ENCODE measurements around the gene AGBL2. TPM values are rescaled to one million over a fixed set of nuclear protein-coding genes. Genes with fewer than 3 reads are reported as not detected.

AGBL2 gene
- polyA plus RNA-seq, 1 donor from 2014 or later, result not detected

DNA sequence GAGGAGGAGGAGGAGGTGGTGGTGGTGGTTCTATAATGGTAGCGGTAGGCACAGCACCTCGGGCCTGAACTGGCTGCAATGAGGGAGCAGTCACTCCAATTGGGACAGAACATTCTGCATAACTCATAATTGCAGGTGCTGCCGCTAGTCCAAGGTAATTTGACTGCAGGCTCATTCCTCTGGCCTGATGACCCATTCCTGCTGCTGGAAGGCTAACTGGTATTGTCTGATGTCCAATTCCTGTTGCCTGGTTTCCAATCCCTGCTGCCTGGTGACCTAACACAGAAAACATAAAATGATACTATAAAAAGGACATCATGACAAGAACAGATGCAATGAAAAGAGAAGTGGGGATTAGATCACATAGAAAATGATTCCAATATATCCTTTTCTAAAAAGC is 7.9 kb upstream of the AGBL2 start:
- Histone ChIP-seq H3K27me3 (ENCODE audit: insufficient read depth, low read depth, low read length) (no peaks in the 10 kb centered on the region), H3K36me3 (ENCODE audit: insufficient read depth, low read length) (peaks cover 6% of the 10 kb centered on the region), H3K9me2 (ENCODE audit: insufficient read depth, low read length) (no peaks in the 10 kb centered on the region), H2AFZ (ENCODE audit: low read depth, low read length) (no peak overlapping the region), H3K79me2 (replicated peaks; ENCODE audit: insufficient read depth, low read length) (no peaks in the 10 kb centered on the region), H4K20me1 (ENCODE audit: insufficient read depth) (no peaks in the 10 kb centered on the region), H3K9ac (ENCODE audit: low read length) (no peak overlapping the region), H3K4me2 (ENCODE audit: low read length) (no peak overlapping the region), H3K27ac (ENCODE audit: low read length) (no peak overlapping the region), H3K4me3 (ENCODE audit: low read length) (no peak overlapping the region), H3F3A (ENCODE audit: insufficient read depth, low read length, poor library complexity, severe bottlenecking) (no peaks in the 10 kb centered on the region), H3K9me3 (ENCODE audit: low read length) (no peaks in the 10 kb centered on the region)
- TF ChIP-seq RAD21 (conservative IDR thresholded peaks at IDR 0.05) (no peak), TAF1 (IDR thresholded peaks at IDR 0.05; ENCODE audit: low read depth) (no peak), EP300 (conservative IDR thresholded peaks at IDR 0.05; ENCODE audit: poor library complexity, severe bottlenecking) (no peak), SMC3 (conservative IDR thresholded peaks at IDR 0.05; ENCODE audit: poor library complexity) (no peak), POLR2AphosphoS5 (IDR thresholded peaks at IDR 0.05) (no peak), MXI1 (conservative IDR thresholded peaks at IDR 0.05; ENCODE audit: poor library complexity, severe bottlenecking) (no peak), EZH2 (IDR thresholded peaks at IDR 0.05; ENCODE audit: borderline replicate concordance, insufficient read depth, low read length, poor library complexity, severe bottlenecking) (no peak)
- TF ChIP-seq, protein P1, sequence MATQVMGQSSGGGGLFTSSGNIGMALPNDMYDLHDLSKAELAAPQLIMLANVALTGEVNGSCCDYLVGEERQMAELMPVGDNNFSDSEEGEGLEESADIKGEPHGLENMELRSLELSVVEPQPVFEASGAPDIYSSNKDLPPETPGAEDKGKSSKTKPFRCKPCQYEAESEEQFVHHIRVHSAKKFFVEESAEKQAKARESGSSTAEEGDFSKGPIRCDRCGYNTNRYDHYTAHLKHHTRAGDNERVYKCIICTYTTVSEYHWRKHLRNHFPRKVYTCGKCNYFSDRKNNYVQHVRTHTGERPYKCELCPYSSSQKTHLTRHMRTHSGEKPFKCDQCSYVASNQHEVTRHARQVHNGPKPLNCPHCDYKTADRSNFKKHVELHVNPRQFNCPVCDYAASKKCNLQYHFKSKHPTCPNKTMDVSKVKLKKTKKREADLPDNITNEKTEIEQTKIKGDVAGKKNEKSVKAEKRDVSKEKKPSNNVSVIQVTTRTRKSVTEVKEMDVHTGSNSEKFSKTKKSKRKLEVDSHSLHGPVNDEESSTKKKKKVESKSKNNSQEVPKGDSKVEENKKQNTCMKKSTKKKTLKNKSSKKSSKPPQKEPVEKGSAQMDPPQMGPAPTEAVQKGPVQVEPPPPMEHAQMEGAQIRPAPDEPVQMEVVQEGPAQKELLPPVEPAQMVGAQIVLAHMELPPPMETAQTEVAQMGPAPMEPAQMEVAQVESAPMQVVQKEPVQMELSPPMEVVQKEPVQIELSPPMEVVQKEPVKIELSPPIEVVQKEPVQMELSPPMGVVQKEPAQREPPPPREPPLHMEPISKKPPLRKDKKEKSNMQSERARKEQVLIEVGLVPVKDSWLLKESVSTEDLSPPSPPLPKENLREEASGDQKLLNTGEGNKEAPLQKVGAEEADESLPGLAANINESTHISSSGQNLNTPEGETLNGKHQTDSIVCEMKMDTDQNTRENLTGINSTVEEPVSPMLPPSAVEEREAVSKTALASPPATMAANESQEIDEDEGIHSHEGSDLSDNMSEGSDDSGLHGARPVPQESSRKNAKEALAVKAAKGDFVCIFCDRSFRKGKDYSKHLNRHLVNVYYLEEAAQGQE (IDR thresholded peaks at IDR 0.05; ENCODE audit: borderline replicate concordance), result no peak
- TF ChIP-seq, protein P2, sequence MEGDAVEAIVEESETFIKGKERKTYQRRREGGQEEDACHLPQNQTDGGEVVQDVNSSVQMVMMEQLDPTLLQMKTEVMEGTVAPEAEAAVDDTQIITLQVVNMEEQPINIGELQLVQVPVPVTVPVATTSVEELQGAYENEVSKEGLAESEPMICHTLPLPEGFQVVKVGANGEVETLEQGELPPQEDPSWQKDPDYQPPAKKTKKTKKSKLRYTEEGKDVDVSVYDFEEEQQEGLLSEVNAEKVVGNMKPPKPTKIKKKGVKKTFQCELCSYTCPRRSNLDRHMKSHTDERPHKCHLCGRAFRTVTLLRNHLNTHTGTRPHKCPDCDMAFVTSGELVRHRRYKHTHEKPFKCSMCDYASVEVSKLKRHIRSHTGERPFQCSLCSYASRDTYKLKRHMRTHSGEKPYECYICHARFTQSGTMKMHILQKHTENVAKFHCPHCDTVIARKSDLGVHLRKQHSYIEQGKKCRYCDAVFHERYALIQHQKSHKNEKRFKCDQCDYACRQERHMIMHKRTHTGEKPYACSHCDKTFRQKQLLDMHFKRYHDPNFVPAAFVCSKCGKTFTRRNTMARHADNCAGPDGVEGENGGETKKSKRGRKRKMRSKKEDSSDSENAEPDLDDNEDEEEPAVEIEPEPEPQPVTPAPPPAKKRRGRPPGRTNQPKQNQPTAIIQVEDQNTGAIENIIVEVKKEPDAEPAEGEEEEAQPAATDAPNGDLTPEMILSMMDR (IDR thresholded peaks at IDR 0.05; ENCODE audit: poor library complexity, severe bottlenecking), result no peak

DNA sequence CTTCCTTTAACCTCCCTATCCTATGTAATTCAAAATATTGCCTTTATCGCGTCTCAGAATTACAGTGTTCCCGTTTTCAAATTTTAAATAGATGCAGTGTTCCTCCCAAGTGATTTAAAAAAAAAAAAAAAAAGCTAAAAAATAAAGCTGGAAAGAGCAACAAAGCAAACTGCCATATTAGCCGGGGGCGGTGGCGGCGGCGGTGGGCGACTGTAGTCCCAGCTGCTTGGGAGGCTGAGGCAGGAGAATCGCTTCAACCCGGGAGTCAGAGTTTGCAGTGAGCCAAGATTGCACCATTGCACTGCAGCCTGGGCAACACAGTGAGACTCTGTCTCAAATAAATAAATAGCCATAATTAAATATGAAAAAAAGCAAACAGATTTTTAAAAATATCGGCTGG is 5.5 kb upstream of the AGBL2 start:
- TF ChIP-seq, protein P1 (IDR thresholded peaks at IDR 0.05; ENCODE audit: borderline replicate concordance), result no peak
- TF ChIP-seq, protein P2 (IDR thresholded peaks at IDR 0.05; ENCODE audit: poor library complexity, severe bottlenecking), result no peak
- TF ChIP-seq POLR2AphosphoS5 (IDR thresholded peaks at IDR 0.05) (no peak), TAF1 (IDR thresholded peaks at IDR 0.05; ENCODE audit: low read depth) (no peak), SMC3 (conservative IDR thresholded peaks at IDR 0.05; ENCODE audit: poor library complexity) (no peak), EZH2 (IDR thresholded peaks at IDR 0.05; ENCODE audit: borderline replicate concordance, insufficient read depth, low read length, poor library complexity, severe bottlenecking) (no peak), EP300 (conservative IDR thresholded peaks at IDR 0.05; ENCODE audit: poor library complexity, severe bottlenecking) (no peak), MXI1 (conservative IDR thresholded peaks at IDR 0.05; ENCODE audit: poor library complexity, severe bottlenecking) (no peak), RAD21 (conservative IDR thresholded peaks at IDR 0.05) (no peak)
- no peaks in the 10 kb centered on the region for H4K20me1 ChIP-seq (ENCODE audit: insufficient read depth)
- H3K9me2 ChIP-seq (ENCODE audit: insufficient read depth, low read length), result no peaks in the 10 kb centered on the region
- H3K4me3 ChIP-seq (ENCODE audit: low read length), result no peak overlapping the region
- H3K9ac ChIP-seq (ENCODE audit: low read length), result no peak overlapping the region
- H3F3A ChIP-seq (ENCODE audit: insufficient read depth, low read length, poor library complexity, severe bottlenecking), result no peaks in the 10 kb centered on the region
- no peaks in the 10 kb centered on the region for H3K79me2 ChIP-seq (replicated peaks; ENCODE audit: insufficient read depth, low read length)
- peaks cover 15% of the 10 kb centered on the region for H3K36me3 ChIP-seq (ENCODE audit: insufficient read depth, low read length)
- no peak overlapping the region for H3K4me2 ChIP-seq (ENCODE audit: low read length)
- no peaks in the 10 kb centered on the region for H3K27me3 ChIP-seq (ENCODE audit: insufficient read depth, low read depth, low read length)
- no peak overlapping the region for H3K27ac ChIP-seq (ENCODE audit: low read length)
- no peaks in the 10 kb centered on the region for H3K9me3 ChIP-seq (ENCODE audit: low read length)
- H2AFZ ChIP-seq (ENCODE audit: low read depth, low read length), result no peak overlapping the region
